HCT116 (cell line): ENCODE results near the gene KERA. TPM values are rescaled to one million over a fixed set of nuclear protein-coding genes. Genes with fewer than 3 reads are reported as not detected.

Source experiments
- ATAC-seq: fragments of 200-7000 bp; cut with Tn5 transposase; 2 replicates; pipeline ENCODE4 v1.9.1; 2020; ENCODE audit warnings: mild to moderate bottlenecking, moderate library complexity
- BruUV-seq: library from RNA; stranded (reverse); fragments of 400-500 nt; replicated peaks from 2 replicates; lab custom pipeline; 2021; lab: Mats Ljungman, UMichigan
- CTCF ChIA-PET: fragments of 300-600 bp; sonication (Branson Sonifier 250); formaldehyde crosslinking; loops from one replicate; lab custom pipeline; 2021; ENCODE audit warnings: antibody characterized with exemption; lab: Charles Lee
- POLR2A ChIA-PET: fragments of 300-600, 350-600 bp; sonication (Branson Sonifier 250); formaldehyde crosslinking; loops from one replicate; lab custom pipeline; 2021; ENCODE audit warnings: antibody characterized with exemption; lab: Charles Lee
- RAD21 ChIA-PET, 2 experiments: fragments of 300-600 bp; sonication (Branson Sonifier 250); formaldehyde crosslinking; loops; one replicate each; lab custom pipeline; 2023; ENCODE audit warnings: low total read pairs in 2 of 2; ENCODE audit not compliant: uncharacterized antibody in 2 of 2, unreplicated experiment in 2 of 2, low non-redundant PET in 1 of 2; lab: Charles Lee
- DNase-seq: peaks from one replicate; pipeline ENCODE4 v3.0.0-alpha.2; 2010; ENCODE audit warnings: low read depth, low spot score
- H2AFZ ChIP-seq: fragments of 200-600 bp; shearing (Covaris generic), sonication (generic); 2 replicates; pipeline ENCODE4 v1.6.1; 2017; ENCODE audit warnings: low read depth, mixed run types, mixed read lengths, antibody characterized with exemption, low read length; ENCODE audit not compliant: poor library complexity, severe bottlenecking
- H3K27ac ChIP-seq: 2 replicates; pipeline ENCODE4 v1.5.1; 2012; ENCODE audit warnings: low read depth, low read length
- H3K27me3 ChIP-seq: fragments of 200-600 bp; sonication (generic); 2 replicates; pipeline ENCODE4 v1.6.1; 2016; ENCODE audit warnings: mixed run types, low read length, mixed read lengths; ENCODE audit not compliant: insufficient read depth
- H3K36me3 ChIP-seq, 2 experiments: fragments of 200-500 bp in 1 of 2; fragments of 200-600 bp in 1 of 2; sonication (Bioruptor generic) in 1 of 2; sonication (generic) in 1 of 2; 2 replicates each; pipeline versions ENCODE4 v1.5.1 to v1.6.1; 2014 to 2016; ENCODE audit warnings: low read length in 2 of 2, inconsistent platforms in 1 of 2, mixed read lengths in 1 of 2, mixed run types in 1 of 2; ENCODE audit not compliant: insufficient read depth in 2 of 2, control insufficient read depth in 1 of 2
- H3K4me1 ChIP-seq, 2 experiments: fragments of 200-600 bp in 1 of 2; sonication (generic) in 1 of 2; 2 replicates each; pipeline versions ENCODE4 v1.5.1 to v1.6.1; 2012 to 2017; ENCODE audit warnings: low read length in 2 of 2, inconsistent platforms in 1 of 2, mild to moderate bottlenecking in 1 of 2, mixed read lengths in 1 of 2, mixed run types in 1 of 2, moderate library complexity in 1 of 2; ENCODE audit not compliant: insufficient read depth in 2 of 2, control insufficient read depth in 1 of 2
- H3K4me2 ChIP-seq: fragments of 200-600 bp; sonication (generic); 2 replicates; pipeline ENCODE4 v1.6.1; 2017; ENCODE audit warnings: mixed run types, low read length, mixed read lengths
- H3K4me3 ChIP-seq, 2 experiments: fragments of 200-600 bp in 1 of 2; sonication (generic) in 1 of 2; replicated peaks in 1 of 2; 2 replicates each; pipeline ENCODE4 v1.5.1; 2011 to 2016; ENCODE audit warnings: low read length in 2 of 2, control low read depth in 1 of 2, low read depth in 1 of 2, mild to moderate bottlenecking in 1 of 2, mixed read lengths in 1 of 2, mixed run types in 1 of 2
- H3K79me2 ChIP-seq: fragments of 200-600 bp; sonication (generic); 2 replicates; pipeline ENCODE4 v1.6.1; 2017; ENCODE audit warnings: mild to moderate bottlenecking, mixed run types, low read length, moderate library complexity, mixed read lengths; ENCODE audit not compliant: insufficient read depth
- H3K9ac ChIP-seq: fragments of 200-600 bp; sonication (generic); 2 replicates; pipeline ENCODE4 v1.6.1; 2016; ENCODE audit warnings: low read length, mixed read lengths
- H3K9me2 ChIP-seq: fragments of 200-600 bp; sonication (generic), shearing (Covaris generic); 2 replicates; pipeline ENCODE4 v1.6.1; 2017; ENCODE audit warnings: mixed run types, mild to moderate bottlenecking, moderate library complexity; ENCODE audit not compliant: insufficient read depth
- H3K9me3 ChIP-seq, 2 experiments: fragments of 200-500 bp in 1 of 2; fragments of 200-600 bp in 1 of 2; sonication (Bioruptor generic) in 1 of 2; sonication (generic) in 1 of 2; 2 replicates each; pipeline ENCODE4 v1.6.1; 2014 to 2017; ENCODE audit warnings: low read length in 2 of 2, mixed read lengths in 2 of 2, inconsistent platforms in 1 of 2, low read depth in 1 of 2, mild to moderate bottlenecking in 1 of 2, mixed run types in 1 of 2, moderate library complexity in 1 of 2; ENCODE audit not compliant: control insufficient read depth in 1 of 2, insufficient read depth in 1 of 2
- H4K20me1 ChIP-seq: fragments of 200-600 bp; sonication (generic), shearing (Covaris generic); 2 replicates; pipeline ENCODE4 v1.6.1; 2017; ENCODE audit warnings: mixed run types, mild to moderate bottlenecking, moderate library complexity; ENCODE audit not compliant: insufficient read depth
- ATF3 ChIP-seq: IDR thresholded peaks from 2 replicates; pipeline ENCODE4 v1.6.1; 2012
- CBX3 ChIP-seq: IDR thresholded peaks from 2 replicates; pipeline ENCODE4 v1.6.1; 2012; ENCODE audit warnings: low read depth
- CEBPB ChIP-seq: IDR thresholded peaks from 2 replicates; pipeline ENCODE4 v1.6.1; 2012; ENCODE audit warnings: low read depth
- CTCF ChIP-seq, 3 experiments: fragments of 200-600 bp in 1 of 3; sonication (generic) in 1 of 3; IDR thresholded peaks in 2 of 3; conservative IDR thresholded peaks in 1 of 3; 2 replicates each; pipeline ENCODE4 v1.5.1; 2012 to 2017; ENCODE audit warnings: low read depth in 2 of 3, low read length in 2 of 3, antibody characterized with exemption in 1 of 3, borderline replicate concordance in 1 of 3, control low read depth in 1 of 3, mild to moderate bottlenecking in 1 of 3, mixed read lengths in 1 of 3, mixed run types in 1 of 3, moderate library complexity in 1 of 3; ENCODE audit not compliant: insufficient read depth in 1 of 3
- EGR1 ChIP-seq: IDR thresholded peaks from 2 replicates; pipeline ENCODE4 v1.6.1; 2012; ENCODE audit warnings: low read depth
- FOSL1 ChIP-seq: IDR thresholded peaks from 2 replicates; pipeline ENCODE4 v1.6.1; 2012; ENCODE audit warnings: low read depth
- MAX ChIP-seq: IDR thresholded peaks from 2 replicates; pipeline ENCODE4 v1.6.1; 2012
- POLR2AphosphoS5 ChIP-seq: IDR thresholded peaks from 2 replicates; pipeline ENCODE4 v1.6.1; 2011; ENCODE audit warnings: mild to moderate bottlenecking, low read depth, low read length, moderate library complexity
- REST ChIP-seq: IDR thresholded peaks from 2 replicates; pipeline ENCODE4 v1.6.1; 2012; ENCODE audit warnings: low read depth
- SIN3A ChIP-seq: IDR thresholded peaks from 2 replicates; pipeline ENCODE4 v1.6.1; 2012; ENCODE audit warnings: low read depth
- SP1 ChIP-seq: IDR thresholded peaks from 2 replicates; pipeline ENCODE4 v1.6.1; 2012; ENCODE audit warnings: low read depth
- SRF ChIP-seq: IDR thresholded peaks from 2 replicates; pipeline ENCODE4 v1.6.1; 2012; ENCODE audit warnings: low read depth
- YY1 ChIP-seq: IDR thresholded peaks from 2 replicates; pipeline ENCODE4 v1.6.1; 2011; ENCODE audit warnings: low read length, low read depth, moderate library complexity, mild to moderate bottlenecking; ENCODE audit not compliant: insufficient replicate concordance; ENCODE audit errors: extremely low read depth
- ZFX ChIP-seq: fragments of 450-650 bp; IDR thresholded peaks from 2 replicates; pipeline ENCODE4 v1.6.1; 2017
- intact Hi-C: fragments of 100-400 bp; cut with micrococcal nuclease; formaldehyde crosslinking; loops from 2 replicates; pipeline ENCODE4 v1.10.0; 2022
- total RNA-seq: library from RNA; stranded (reverse); gene quantifications from one replicate; pipeline ENCODE4 v1.2.1, GENCODE V29; 2021; ENCODE audit not compliant: unreplicated experiment

KERA gene
- total RNA-seq, 1 experiment from 2014 or later = not detected

- no peaks in the 10 kb centered on the region for H3K9me3 ChIP-seq
- no TSS peak for BruUV-seq
- 0 out of 4 replicates have a peak, but pooled peaks cover 0 to 4% of the 10 kb centered on the region in 2 experiments for H3K4me1 ChIP-seq
- H4K20me1 ChIP-seq = no peaks in the 10 kb centered on the region
- POLR2A ChIA-PET = no interaction called here
- no peak overlapping the region for H3K27ac ChIP-seq
- TF ChIP-seq EGR1 (no peak), POLR2AphosphoS5 (no peak), SIN3A (no peak), SRF (no peak), CTCF (IDR thresholded peaks at IDR 0.05 in 2 of 3, conservative IDR thresholded peaks at IDR 0.05 in 1 of 3; ENCODE audit: borderline replicate concordance in 1 of 3, insufficient read depth in 1 of 3, low read depth in 2 of 3, low read length in 2 of 3) (no peak), YY1 (no peak), MAX (no peak)
- H3K79me2 ChIP-seq = no peaks in the 10 kb centered on the region
- RAD21 ChIA-PET = no interaction called here
- no peak overlapping the region for H3K4me2 ChIP-seq
- peaks cover 2% of the 10 kb centered on the region; the same call in 1 of the 2 replicates for H3K9me2 ChIP-seq
- H3K27me3 ChIP-seq = no peaks in the 10 kb centered on the region
- no peak for DNase-seq
- CTCF ChIA-PET = no interaction called here
- H3K9ac ChIP-seq = no peak overlapping the region
- no peaks in the 10 kb centered on the region for H3K36me3 ChIP-seq
- H2AFZ ChIP-seq = no peak overlapping the region
- no peak for ATAC-seq
- H3K4me3 ChIP-seq = no peak overlapping the region
- intact Hi-C loops = no loop called here
Observed at GRCh38 chr12:91021076-91021475, 36.7 kb downstream of the KERA start.

- Histone ChIP-seq H3K9me2 (peaks cover 2% of the 10 kb centered on the region; the same call in 1 of the 2 replicates), H3K27me3 (no peaks in the 10 kb centered on the region), H3K27ac (no peak overlapping the region), H3K4me2 (no peak overlapping the region), H2AFZ (no peak overlapping the region), H3K9ac (no peak overlapping the region), H3K9me3 (no peaks in the 10 kb centered on the region), H4K20me1 (no peaks in the 10 kb centered on the region), H3K4me3 (no peak overlapping the region), H3K36me3 (no peaks in the 10 kb centered on the region), H3K4me1 (0 out of 4 replicates have a peak, but pooled peaks cover 0 to 4% of the 10 kb centered on the region in 2 experiments), H3K79me2 (no peaks in the 10 kb centered on the region)
- POLR2A ChIA-PET = no interaction called here
- CTCF ChIA-PET = no interaction called here
- ATAC-seq = no peak
- no TSS peak for BruUV-seq
- RAD21 ChIA-PET = no interaction called here
- intact Hi-C loops = no loop called here
- DNase-seq = no peak
- TF ChIP-seq SRF (no peak), CEBPB (no peak), SIN3A (no peak), REST (no peak), MAX (no peak), CBX3 (no peak), FOSL1 (no peak), ATF3 (no peak), ZFX (no peak), SP1 (no peak), EGR1 (no peak)
Observed at GRCh38 chr12:91019455-91019854, 38.4 kb downstream of the KERA start.
